Tibial nerve (tissue), 4 donors: Measurements from ENCODE around the gene CSNK1G1.

Source experiments
- CTCF ChIP-seq, 5 experiments: fragments of 200-600 bp in 3 of 5; fragments of 450-650 bp in 2 of 5; sonication (generic) in 3 of 5; IDR thresholded peaks; one replicate each; pipeline ENCODE4 v1.5.1; 2016 to 2019; ENCODE audit warnings: antibody characterized with exemption in 5 of 5, mild to moderate bottlenecking in 3 of 5, moderate library complexity in 2 of 5
- EP300 ChIP-seq, 2 donors: sonication (generic); formaldehyde crosslinking; IDR thresholded peaks; one replicate each; pipeline ENCODE4 v1.6.1; 2017; ENCODE audit warnings: antibody characterized with exemption in 2 of 2, mild to moderate bottlenecking in 1 of 2

GRCh38 chr15:64251658-64252057 is 104.3 kb downstream of the CSNK1G1 start:
- no peak for TF ChIP-seq EP300 (IDR thresholded peaks at IDR 0.05)
- no peak for TF ChIP-seq CTCF (IDR thresholded peaks at IDR 0.05)
